Measurements from ENCODE around the gene OR51F2. TPM values are rescaled to one million over a fixed set of nuclear protein-coding genes. Genes with fewer than 3 reads are reported as not detected.

OR51F2 gene
- total RNA-seq, 1 donor from 2014 or later: not detected

DNA sequence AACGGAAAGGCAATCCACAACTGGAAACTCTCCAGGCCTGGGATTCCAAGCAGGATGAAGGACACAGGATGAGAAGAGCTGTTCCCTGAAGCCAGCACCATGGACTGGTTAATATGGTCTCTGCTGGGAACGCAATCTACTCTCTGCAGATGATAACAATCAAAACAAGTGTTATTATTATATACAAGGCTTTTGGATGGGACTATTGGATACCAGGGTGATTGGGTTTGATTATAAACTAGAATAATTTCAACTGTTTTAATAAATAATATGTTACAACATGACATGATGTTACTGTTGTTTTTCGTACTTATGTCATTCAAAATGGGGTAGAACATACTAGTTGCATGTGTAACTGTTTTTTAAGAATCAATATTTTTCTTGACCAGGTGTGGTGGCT is 16.8 kb upstream of the OR51F2 start, which contains the start of gene OR52R1:
TSS of gene OR52R1 (minus strand) at position 101 of the 400 bp plus-strand sequence. CDS start at position 101, 0 bp downstream.
- Histone ChIP-seq H3K27me3 (no peaks in the 10 kb centered on the region), H3K27ac (no peak within 1 kb of the TSS)
- intact Hi-C loops (cut with DNase I): no loop called here

GRCh38 chr11:4808476-4808875 is 12.6 kb upstream of the OR51F2 start:
- no peaks in the 10 kb centered on the region for H3K9me3 ChIP-seq
- TF ChIP-seq POLR2A (IDR thresholded peaks at IDR 0.05) (no peak), POLR2AphosphoS5 (IDR thresholded peaks at IDR 0.05; ENCODE audit: insufficient read depth in 1 of 2, low read depth in 1 of 2) (no peak)
- TF ChIP-seq, protein P1, sequence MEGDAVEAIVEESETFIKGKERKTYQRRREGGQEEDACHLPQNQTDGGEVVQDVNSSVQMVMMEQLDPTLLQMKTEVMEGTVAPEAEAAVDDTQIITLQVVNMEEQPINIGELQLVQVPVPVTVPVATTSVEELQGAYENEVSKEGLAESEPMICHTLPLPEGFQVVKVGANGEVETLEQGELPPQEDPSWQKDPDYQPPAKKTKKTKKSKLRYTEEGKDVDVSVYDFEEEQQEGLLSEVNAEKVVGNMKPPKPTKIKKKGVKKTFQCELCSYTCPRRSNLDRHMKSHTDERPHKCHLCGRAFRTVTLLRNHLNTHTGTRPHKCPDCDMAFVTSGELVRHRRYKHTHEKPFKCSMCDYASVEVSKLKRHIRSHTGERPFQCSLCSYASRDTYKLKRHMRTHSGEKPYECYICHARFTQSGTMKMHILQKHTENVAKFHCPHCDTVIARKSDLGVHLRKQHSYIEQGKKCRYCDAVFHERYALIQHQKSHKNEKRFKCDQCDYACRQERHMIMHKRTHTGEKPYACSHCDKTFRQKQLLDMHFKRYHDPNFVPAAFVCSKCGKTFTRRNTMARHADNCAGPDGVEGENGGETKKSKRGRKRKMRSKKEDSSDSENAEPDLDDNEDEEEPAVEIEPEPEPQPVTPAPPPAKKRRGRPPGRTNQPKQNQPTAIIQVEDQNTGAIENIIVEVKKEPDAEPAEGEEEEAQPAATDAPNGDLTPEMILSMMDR (IDR thresholded peaks at IDR 0.05): no peak
- H3K27ac ChIP-seq: no peak overlapping the region
- DNase-seq (ENCODE audit: extremely low spot score in 2 of 2): no peak
- H3K36me3 ChIP-seq: no peaks in the 10 kb centered on the region
- no peaks in the 10 kb centered on the region for H3K27me3 ChIP-seq
- no peak overlapping the region for H3K4me3 ChIP-seq
- intact Hi-C loops (cut with DNase I): no loop called here
- no peaks in the 10 kb centered on the region for H3K4me1 ChIP-seq

More for the DNA sequence above, 16.8 kb upstream of the OR51F2 start, which contains the start of gene OR52R1:
- no peaks in the 10 kb centered on the region for H3K9me3 ChIP-seq
- no peak for DNase-seq (ENCODE audit: extremely low spot score in 2 of 2)
- H3K36me3 ChIP-seq: no peaks in the 10 kb centered on the region
- TF ChIP-seq, protein P1 (IDR thresholded peaks at IDR 0.05): no peak
- no peak for TF ChIP-seq POLR2AphosphoS5 (IDR thresholded peaks at IDR 0.05; ENCODE audit: insufficient read depth in 1 of 2, low read depth in 1 of 2)
- no peak for TF ChIP-seq POLR2A (IDR thresholded peaks at IDR 0.05)
- no peak within 1 kb of the TSS for H3K4me3 ChIP-seq
- H3K4me1 ChIP-seq: no peaks in the 10 kb centered on the region

DNA sequence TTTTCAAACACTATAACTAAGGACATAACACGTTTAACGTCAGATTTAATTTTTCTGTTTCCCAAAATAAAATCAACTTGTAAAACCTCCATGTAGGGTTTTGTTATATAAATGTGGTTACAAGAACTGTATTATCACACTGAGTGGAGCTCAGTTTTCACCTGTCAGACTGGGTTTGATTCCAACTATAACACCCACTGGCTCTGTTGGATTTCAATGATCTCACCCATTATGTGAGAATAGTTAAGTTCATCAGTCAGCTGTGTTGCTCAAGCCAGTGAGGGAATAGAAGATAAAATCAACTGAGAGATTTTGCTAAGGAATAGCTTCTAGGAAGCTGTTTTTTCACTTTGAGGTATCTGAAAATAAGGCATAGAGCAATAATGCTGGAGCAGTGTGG is 11.9 kb upstream of the OR51F2 start:
- Histone ChIP-seq H3K27ac (no peak overlapping the region), H3K36me3 (no peaks in the 10 kb centered on the region), H3K4me3 (no peak overlapping the region), H3K9me3 (no peaks in the 10 kb centered on the region), H3K27me3 (no peaks in the 10 kb centered on the region), H3K4me1 (no peaks in the 10 kb centered on the region)
- intact Hi-C loops (cut with DNase I): no loop called here
- no peak for DNase-seq (ENCODE audit: extremely low spot score in 2 of 2)
- TF ChIP-seq, protein P1 (IDR thresholded peaks at IDR 0.05): no peak
- no peak for TF ChIP-seq POLR2A (IDR thresholded peaks at IDR 0.05)
- TF ChIP-seq POLR2AphosphoS5 (IDR thresholded peaks at IDR 0.05; ENCODE audit: insufficient read depth in 1 of 2, low read depth in 1 of 2): no peak

DNA sequence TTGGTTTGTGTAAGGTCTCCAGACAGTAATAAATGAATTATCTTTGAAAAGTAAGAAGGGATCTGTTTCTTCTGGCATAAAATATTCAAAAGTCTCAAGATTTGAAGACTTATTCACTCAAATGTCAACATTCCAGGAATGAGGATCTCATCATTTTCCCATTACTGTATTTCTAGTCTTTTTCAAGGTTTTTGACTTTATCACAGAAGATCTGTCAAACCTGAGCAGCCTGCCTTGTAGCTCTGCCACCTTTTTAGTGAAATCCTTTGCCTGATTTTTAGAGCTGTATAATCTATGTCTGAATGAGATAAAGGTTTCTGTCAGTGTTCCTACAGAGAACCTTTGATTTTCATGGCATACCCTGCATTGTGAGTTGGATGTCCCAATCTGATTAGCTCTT is 4.0 kb downstream of the OR51F2 start:
- H3K4me1 ChIP-seq: no peaks in the 10 kb centered on the region
- TF ChIP-seq POLR2AphosphoS5 (IDR thresholded peaks at IDR 0.05; ENCODE audit: insufficient read depth in 1 of 2, low read depth in 1 of 2) (no peak), POLR2A (IDR thresholded peaks at IDR 0.05) (no peak)
- TF ChIP-seq, protein P1 (IDR thresholded peaks at IDR 0.05): no peak
- intact Hi-C loops (cut with DNase I): no loop called here
- no peak for DNase-seq (ENCODE audit: extremely low spot score in 2 of 2)
- no peaks in the 10 kb centered on the region for H3K9me3 ChIP-seq
- H3K27ac ChIP-seq: no peak overlapping the region
- H3K4me3 ChIP-seq: no peak overlapping the region
- H3K27me3 ChIP-seq: no peaks in the 10 kb centered on the region
- H3K36me3 ChIP-seq: no peaks in the 10 kb centered on the region

DNA sequence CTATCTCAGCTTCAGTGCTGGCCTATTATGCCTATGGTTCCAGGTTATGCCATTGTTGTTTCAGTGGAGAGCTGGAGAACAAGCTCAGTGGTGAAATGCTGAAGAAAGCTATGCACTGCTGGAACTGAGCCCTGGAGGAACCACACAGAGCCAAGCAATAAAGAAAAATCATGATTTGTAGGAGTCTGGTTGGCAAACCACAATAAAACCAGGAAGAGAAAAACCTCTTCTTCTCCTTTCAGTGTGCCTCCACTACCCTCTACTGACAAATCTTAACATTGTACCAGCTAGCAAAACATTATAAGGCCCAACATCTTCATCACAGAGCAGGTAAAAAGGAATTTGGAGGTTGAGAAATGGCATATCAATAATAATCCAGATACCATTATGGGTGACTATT is 5.3 kb downstream of the OR51F2 start:
- Histone ChIP-seq H3K36me3 (no peaks in the 10 kb centered on the region), H3K4me3 (no peak overlapping the region), H3K27ac (no peak overlapping the region), H3K9me3 (no peaks in the 10 kb centered on the region), H3K27me3 (no peaks in the 10 kb centered on the region), H3K4me1 (no peaks in the 10 kb centered on the region)
- no peak for DNase-seq (ENCODE audit: extremely low spot score in 2 of 2)
- intact Hi-C loops (cut with DNase I): no loop called here
- TF ChIP-seq POLR2AphosphoS5 (IDR thresholded peaks at IDR 0.05; ENCODE audit: insufficient read depth in 1 of 2, low read depth in 1 of 2) (no peak), POLR2A (IDR thresholded peaks at IDR 0.05) (no peak)
- TF ChIP-seq, protein P1 (IDR thresholded peaks at IDR 0.05): no peak

Data from vagina (tissue), 2 donors.